Endothelial cell of umbilical vein (primary cell): ENCODE data around the gene FRMD4A.

Source experiments
- CTCF ChIP-seq, 2 donors: IDR thresholded peaks; 1 replicate in 1 of 2; 2 replicates in 1 of 2; pipeline ENCODE4 v1.5.1; 2011; ENCODE audit warnings: low read length in 2 of 2, mild to moderate bottlenecking in 2 of 2, moderate library complexity in 2 of 2, control low read depth in 1 of 2, inconsistent platforms in 1 of 2, low read depth in 1 of 2; ENCODE audit not compliant: insufficient read depth in 1 of 2; ENCODE audit errors: extremely low read depth in 1 of 2
- EZH2 ChIP-seq: IDR thresholded peaks from 2 replicates; pipeline ENCODE4 v1.6.1; 2012; ENCODE audit warnings: borderline replicate concordance, low read depth, mild to moderate bottlenecking, moderate library complexity, low read length, inconsistent platforms; ENCODE audit not compliant: severe bottlenecking
- POLR2A ChIP-seq: IDR thresholded peaks from 2 replicates; pipeline ENCODE4 v1.6.1; 2012; ENCODE audit warnings: low read depth, mild to moderate bottlenecking, control low read depth, low read length
- POLR2AphosphoS5 ChIP-seq: IDR thresholded peaks from 2 replicates; pipeline ENCODE4 v1.6.1; 2012; ENCODE audit warnings: low read depth, mild to moderate bottlenecking, control low read depth, low read length, moderate library complexity; ENCODE audit not compliant: insufficient read depth

GRCh38 chr10:13614530-13615332, 716.0 kb downstream of the FRMD4A start:
- TF ChIP-seq CTCF (IDR thresholded peaks at IDR 0.05; ENCODE audit: extremely low read depth in 1 of 2, insufficient read depth in 1 of 2, low read depth in 1 of 2, low read length in 2 of 2) (no peak), EZH2 (no peak), POLR2A (no peak), POLR2AphosphoS5 (no peak)
